HCT116 (cell line): Measurements from ENCODE around the gene INSRR. TPM values are rescaled to one million over a fixed set of nuclear protein-coding genes. Genes with fewer than 3 reads are reported as not detected.

Experiments
- ATAC-seq: fragments of 200-7000 bp; cut with Tn5 transposase; 2 replicates; pipeline ENCODE4 v1.9.1; 2020; ENCODE audit warnings: mild to moderate bottlenecking, moderate library complexity
- BruUV-seq: library from RNA; stranded (reverse); fragments of 400-500 nt; replicated peaks from 2 replicates; lab custom pipeline; 2021; lab: Mats Ljungman, UMichigan
- CTCF ChIA-PET: fragments of 300-600 bp; sonication (Branson Sonifier 250); formaldehyde crosslinking; loops from one replicate; lab custom pipeline; 2021; ENCODE audit warnings: antibody characterized with exemption; lab: Charles Lee
- POLR2A ChIA-PET: fragments of 300-600, 350-600 bp; sonication (Branson Sonifier 250); formaldehyde crosslinking; loops from one replicate; lab custom pipeline; 2021; ENCODE audit warnings: antibody characterized with exemption; lab: Charles Lee
- RAD21 ChIA-PET, 2 experiments: fragments of 300-600 bp; sonication (Branson Sonifier 250); formaldehyde crosslinking; loops; one replicate each; lab custom pipeline; 2023; ENCODE audit warnings: low total read pairs in 2 of 2; ENCODE audit not compliant: uncharacterized antibody in 2 of 2, unreplicated experiment in 2 of 2, low non-redundant PET in 1 of 2; lab: Charles Lee
- DNase-seq: peaks from one replicate; pipeline ENCODE4 v3.0.0-alpha.2; 2010; ENCODE audit warnings: low read depth, low spot score
- H2AFZ ChIP-seq: fragments of 200-600 bp; shearing (Covaris generic), sonication (generic); 2 replicates; pipeline ENCODE4 v1.6.1; 2017; ENCODE audit warnings: low read depth, mixed run types, mixed read lengths, antibody characterized with exemption, low read length; ENCODE audit not compliant: poor library complexity, severe bottlenecking
- H3K27ac ChIP-seq: 2 replicates; pipeline ENCODE4 v1.5.1; 2012; ENCODE audit warnings: low read depth, low read length
- H3K27me3 ChIP-seq: fragments of 200-600 bp; sonication (generic); 2 replicates; pipeline ENCODE4 v1.6.1; 2016; ENCODE audit warnings: mixed run types, low read length, mixed read lengths; ENCODE audit not compliant: insufficient read depth
- H3K36me3 ChIP-seq, 2 experiments: fragments of 200-500 bp in 1 of 2; fragments of 200-600 bp in 1 of 2; sonication (Bioruptor generic) in 1 of 2; sonication (generic) in 1 of 2; 2 replicates each; pipeline versions ENCODE4 v1.5.1 to v1.6.1; 2014 to 2016; ENCODE audit warnings: low read length in 2 of 2, inconsistent platforms in 1 of 2, mixed read lengths in 1 of 2, mixed run types in 1 of 2; ENCODE audit not compliant: insufficient read depth in 2 of 2, control insufficient read depth in 1 of 2
- H3K4me1 ChIP-seq, 2 experiments: fragments of 200-600 bp in 1 of 2; sonication (generic) in 1 of 2; 2 replicates each; pipeline versions ENCODE4 v1.5.1 to v1.6.1; 2012 to 2017; ENCODE audit warnings: low read length in 2 of 2, inconsistent platforms in 1 of 2, mild to moderate bottlenecking in 1 of 2, mixed read lengths in 1 of 2, mixed run types in 1 of 2, moderate library complexity in 1 of 2; ENCODE audit not compliant: insufficient read depth in 2 of 2, control insufficient read depth in 1 of 2
- H3K4me2 ChIP-seq: fragments of 200-600 bp; sonication (generic); 2 replicates; pipeline ENCODE4 v1.6.1; 2017; ENCODE audit warnings: mixed run types, low read length, mixed read lengths
- H3K4me3 ChIP-seq, 2 experiments: fragments of 200-600 bp in 1 of 2; sonication (generic) in 1 of 2; replicated peaks in 1 of 2; 2 replicates each; pipeline ENCODE4 v1.5.1; 2011 to 2016; ENCODE audit warnings: low read length in 2 of 2, control low read depth in 1 of 2, low read depth in 1 of 2, mild to moderate bottlenecking in 1 of 2, mixed read lengths in 1 of 2, mixed run types in 1 of 2
- H3K79me2 ChIP-seq: fragments of 200-600 bp; sonication (generic); 2 replicates; pipeline ENCODE4 v1.6.1; 2017; ENCODE audit warnings: mild to moderate bottlenecking, mixed run types, low read length, moderate library complexity, mixed read lengths; ENCODE audit not compliant: insufficient read depth
- H3K9ac ChIP-seq: fragments of 200-600 bp; sonication (generic); 2 replicates; pipeline ENCODE4 v1.6.1; 2016; ENCODE audit warnings: low read length, mixed read lengths
- H3K9me2 ChIP-seq: fragments of 200-600 bp; sonication (generic), shearing (Covaris generic); 2 replicates; pipeline ENCODE4 v1.6.1; 2017; ENCODE audit warnings: mixed run types, mild to moderate bottlenecking, moderate library complexity; ENCODE audit not compliant: insufficient read depth
- H3K9me3 ChIP-seq, 2 experiments: fragments of 200-500 bp in 1 of 2; fragments of 200-600 bp in 1 of 2; sonication (Bioruptor generic) in 1 of 2; sonication (generic) in 1 of 2; 2 replicates each; pipeline ENCODE4 v1.6.1; 2014 to 2017; ENCODE audit warnings: low read length in 2 of 2, mixed read lengths in 2 of 2, inconsistent platforms in 1 of 2, low read depth in 1 of 2, mild to moderate bottlenecking in 1 of 2, mixed run types in 1 of 2, moderate library complexity in 1 of 2; ENCODE audit not compliant: control insufficient read depth in 1 of 2, insufficient read depth in 1 of 2
- H4K20me1 ChIP-seq: fragments of 200-600 bp; sonication (generic), shearing (Covaris generic); 2 replicates; pipeline ENCODE4 v1.6.1; 2017; ENCODE audit warnings: mixed run types, mild to moderate bottlenecking, moderate library complexity; ENCODE audit not compliant: insufficient read depth
- CBX3 ChIP-seq: IDR thresholded peaks from 2 replicates; pipeline ENCODE4 v1.6.1; 2012; ENCODE audit warnings: low read depth
- CEBPB ChIP-seq: IDR thresholded peaks from 2 replicates; pipeline ENCODE4 v1.6.1; 2012; ENCODE audit warnings: low read depth
- EZH2 ChIP-seq: fragments of 200-600 bp; sonication (generic); IDR thresholded peaks from 2 replicates; pipeline ENCODE4 v1.6.1; 2017; ENCODE audit warnings: antibody characterized with exemption, mixed run types
- EZH2phosphoT487 ChIP-seq: fragments of 200-600 bp; IDR thresholded peaks from 2 replicates; pipeline ENCODE4 v1.6.1; 2018; ENCODE audit warnings: antibody characterized with exemption, borderline replicate concordance
- JUND ChIP-seq: IDR thresholded peaks from 2 replicates; pipeline ENCODE4 v1.6.1; 2012
- POLR2A ChIP-seq: IDR thresholded peaks from 2 replicates; pipeline ENCODE4 v1.7.0; 2011; ENCODE audit warnings: borderline replicate concordance; ENCODE audit not compliant: insufficient read depth, insufficient read length; ENCODE audit errors: extremely low read depth
- RAD21 ChIP-seq: IDR thresholded peaks from 2 replicates; pipeline ENCODE4 v1.6.1; 2012; ENCODE audit warnings: low read depth, mild to moderate bottlenecking
- SRF ChIP-seq: IDR thresholded peaks from 2 replicates; pipeline ENCODE4 v1.6.1; 2012; ENCODE audit warnings: low read depth
- intact Hi-C: fragments of 100-400 bp; cut with micrococcal nuclease; formaldehyde crosslinking; loops from 2 replicates; pipeline ENCODE4 v1.10.0; 2022
- total RNA-seq: library from RNA; stranded (reverse); gene quantifications from one replicate; pipeline ENCODE4 v1.2.1, GENCODE V29; 2021; ENCODE audit not compliant: unreplicated experiment
- TF ChIP-seq, protein P1 (sequence below): IDR thresholded peaks from 2 replicates; pipeline ENCODE4 v1.6.1; 2012

Gene INSRR
- total RNA-seq, 1 experiment from 2014 or later: not detected

- Histone ChIP-seq H3K4me1 (peaks cover 15 to 35% of the 10 kb centered on the region in 2 experiments; a peak in 3 of 4 replicates), H4K20me1 (no peaks in the 10 kb centered on the region), H3K79me2 (no peaks in the 10 kb centered on the region), H3K4me3 (no peak overlapping the region), H3K27me3 (no peaks in the 10 kb centered on the region), H3K4me2 (no peak overlapping the region), H3K9me2 (no peaks in the 10 kb centered on the region), H3K27ac (no peak overlapping the region), H3K9ac (no peak overlapping the region), H3K9me3 (no peaks in the 10 kb centered on the region), H3K36me3 (no peaks in the 10 kb centered on the region), H2AFZ (no peak overlapping the region)
- intact Hi-C loops: no loop called here
- DNase-seq: no peak
- BruUV-seq: no TSS peak
- ATAC-seq: no peak
- ChIA-PET CTCF (no interaction called here), RAD21 (no interaction called here), POLR2A (no interaction called here)
- TF ChIP-seq JUND: no peak
- TF ChIP-seq, protein P1, sequence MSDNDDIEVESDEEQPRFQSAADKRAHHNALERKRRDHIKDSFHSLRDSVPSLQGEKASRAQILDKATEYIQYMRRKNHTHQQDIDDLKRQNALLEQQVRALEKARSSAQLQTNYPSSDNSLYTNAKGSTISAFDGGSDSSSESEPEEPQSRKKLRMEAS: no peak
These were observed 47.7 kb downstream of the INSRR start for GRCh38 chr1:156811168-156811567.

DNA sequence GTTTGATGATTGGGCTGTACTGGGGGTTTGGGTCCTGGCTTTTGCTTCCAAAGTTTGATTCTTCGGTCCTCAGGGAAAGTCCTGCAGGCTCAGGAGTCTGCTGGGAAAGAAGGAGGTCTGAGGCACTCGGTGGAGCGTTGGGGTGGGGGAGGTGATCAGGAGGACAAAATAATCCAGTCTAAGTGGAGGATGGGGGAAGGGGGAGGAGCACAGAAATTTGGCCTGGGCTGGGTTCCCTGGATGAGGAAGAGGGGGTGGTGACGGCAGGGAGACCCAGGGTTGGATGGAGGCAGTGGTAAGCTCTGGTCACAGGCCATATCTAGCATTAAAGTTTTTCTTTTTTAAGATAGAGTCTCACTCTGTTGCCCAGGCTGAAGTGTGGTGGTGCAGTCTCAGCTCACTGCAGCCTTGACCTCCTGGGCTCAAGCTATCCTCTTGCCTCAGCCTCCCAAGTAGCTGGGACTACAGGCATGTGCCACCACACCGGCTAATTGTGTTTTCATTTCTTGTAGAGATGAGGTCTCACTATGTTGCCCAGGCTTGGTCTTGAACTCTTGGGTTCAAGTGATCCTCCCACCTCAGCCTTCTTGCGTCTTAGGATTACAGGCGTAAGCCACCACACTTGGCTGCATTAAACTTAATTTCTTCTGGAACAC lies 49.1 kb downstream of the INSRR start:
- H3K79me2 ChIP-seq: no peaks in the 10 kb centered on the region
- H3K9me3 ChIP-seq: no peaks in the 10 kb centered on the region
- intact Hi-C loops: no loop called here
- ChIA-PET POLR2A (no interaction called here), RAD21 (no interaction called here), CTCF (no interaction called here)
- H3K27me3 ChIP-seq: no peaks in the 10 kb centered on the region
- no peak overlapping the region for H3K27ac ChIP-seq
- no peak for TF ChIP-seq SRF
- no peak for TF ChIP-seq CEBPB
- no peak for TF ChIP-seq EZH2
- no peak for TF ChIP-seq RAD21
- no peak for TF ChIP-seq EZH2phosphoT487
- TF ChIP-seq CBX3: no peak
- no peak for TF ChIP-seq POLR2A
- H3K9me2 ChIP-seq: no peaks in the 10 kb centered on the region
- DNase-seq (no peak), ATAC-seq (no peak)
- no peaks in the 10 kb centered on the region for H3K36me3 ChIP-seq
- no peaks in the 10 kb centered on the region for H4K20me1 ChIP-seq
- H3K4me1 ChIP-seq: peaks cover 15 to 24% of the 10 kb centered on the region in 2 experiments; a peak in 3 of 4 replicates
- H3K4me3 ChIP-seq: no peak overlapping the region
- H3K9ac ChIP-seq: no peak overlapping the region
- no peak overlapping the region for H3K4me2 ChIP-seq
- H2AFZ ChIP-seq: no peak overlapping the region
- BruUV-seq: no TSS peak
